Subcutaneous adipose tissue (tissue), 4 donors: ENCODE measurements around the gene OR8A1. TPM values are rescaled to one million over a fixed set of nuclear protein-coding genes. Genes with fewer than 3 reads are reported as not detected.

Source experiments
- CTCF ChIP-seq: fragments of 450-650 bp; IDR thresholded peaks from one replicate; pipeline ENCODE4 v1.5.1; 2016; ENCODE audit warnings: low read depth, mild to moderate bottlenecking, control low read depth, antibody characterized with exemption, moderate library complexity
- total RNA-seq, 4 donors: library from RNA; depleted of rRNA; stranded (reverse); fragments of >200 nt; gene quantifications; one replicate each; pipeline ENCODE4 v1.1.0, GENCODE V29; 2016

The OR8A1 gene
- total RNA-seq, 4 donors from 2014 or later: not detected

GRCh38 chr11:124578761-124579160 is 9.0 kb downstream of the OR8A1 start:
- TF ChIP-seq CTCF: no peak

GRCh38 chr11:124581817-124582216 is 12.0 kb downstream of the OR8A1 start:
- no peak for TF ChIP-seq CTCF

- no peak for TF ChIP-seq CTCF
These were observed 12.8 kb downstream of the OR8A1 start for GRCh38 chr11:124582565-124582964.

- no peak for TF ChIP-seq CTCF
These were observed 14.0 kb downstream of the OR8A1 start for GRCh38 chr11:124583781-124584180.

GRCh38 chr11:124584681-124585372 is 15.0 kb downstream of the OR8A1 start:
- TF ChIP-seq CTCF: no peak

GRCh38 chr11:124586238-124586860 is 16.6 kb downstream of the OR8A1 start:
- no peak for TF ChIP-seq CTCF

GRCh38 chr11:124591430-124591829 is 21.6 kb downstream of the OR8A1 start:
- no peak for TF ChIP-seq CTCF
